ENCODE data around the gene DEFB123. TPM values are rescaled to one million over a fixed set of nuclear protein-coding genes. Genes with fewer than 3 reads are reported as not detected.

Gene DEFB123
- total and polyA plus RNA-seq, 4 donors: not detected

- no peak overlapping the region for H3K27ac ChIP-seq (ENCODE audit: low read depth in 1 of 2, low read length in 2 of 2)
- TF ChIP-seq GABPA (IDR thresholded peaks at IDR 0.05 in 1 of 2, conservative IDR thresholded peaks at IDR 0.05 in 1 of 2) (no peak), HNF4A (conservative IDR thresholded peaks at IDR 0.05) (no peak), FOXA2 (IDR thresholded peaks at IDR 0.05) (no peak), SP1 (IDR thresholded peaks at IDR 0.05) (no peak), JUND (IDR thresholded peaks at IDR 0.05) (no peak)
- TF ChIP-seq, protein P1, sequence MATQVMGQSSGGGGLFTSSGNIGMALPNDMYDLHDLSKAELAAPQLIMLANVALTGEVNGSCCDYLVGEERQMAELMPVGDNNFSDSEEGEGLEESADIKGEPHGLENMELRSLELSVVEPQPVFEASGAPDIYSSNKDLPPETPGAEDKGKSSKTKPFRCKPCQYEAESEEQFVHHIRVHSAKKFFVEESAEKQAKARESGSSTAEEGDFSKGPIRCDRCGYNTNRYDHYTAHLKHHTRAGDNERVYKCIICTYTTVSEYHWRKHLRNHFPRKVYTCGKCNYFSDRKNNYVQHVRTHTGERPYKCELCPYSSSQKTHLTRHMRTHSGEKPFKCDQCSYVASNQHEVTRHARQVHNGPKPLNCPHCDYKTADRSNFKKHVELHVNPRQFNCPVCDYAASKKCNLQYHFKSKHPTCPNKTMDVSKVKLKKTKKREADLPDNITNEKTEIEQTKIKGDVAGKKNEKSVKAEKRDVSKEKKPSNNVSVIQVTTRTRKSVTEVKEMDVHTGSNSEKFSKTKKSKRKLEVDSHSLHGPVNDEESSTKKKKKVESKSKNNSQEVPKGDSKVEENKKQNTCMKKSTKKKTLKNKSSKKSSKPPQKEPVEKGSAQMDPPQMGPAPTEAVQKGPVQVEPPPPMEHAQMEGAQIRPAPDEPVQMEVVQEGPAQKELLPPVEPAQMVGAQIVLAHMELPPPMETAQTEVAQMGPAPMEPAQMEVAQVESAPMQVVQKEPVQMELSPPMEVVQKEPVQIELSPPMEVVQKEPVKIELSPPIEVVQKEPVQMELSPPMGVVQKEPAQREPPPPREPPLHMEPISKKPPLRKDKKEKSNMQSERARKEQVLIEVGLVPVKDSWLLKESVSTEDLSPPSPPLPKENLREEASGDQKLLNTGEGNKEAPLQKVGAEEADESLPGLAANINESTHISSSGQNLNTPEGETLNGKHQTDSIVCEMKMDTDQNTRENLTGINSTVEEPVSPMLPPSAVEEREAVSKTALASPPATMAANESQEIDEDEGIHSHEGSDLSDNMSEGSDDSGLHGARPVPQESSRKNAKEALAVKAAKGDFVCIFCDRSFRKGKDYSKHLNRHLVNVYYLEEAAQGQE (IDR thresholded peaks at IDR 0.05): no peak
- TF ChIP-seq, protein P2, sequence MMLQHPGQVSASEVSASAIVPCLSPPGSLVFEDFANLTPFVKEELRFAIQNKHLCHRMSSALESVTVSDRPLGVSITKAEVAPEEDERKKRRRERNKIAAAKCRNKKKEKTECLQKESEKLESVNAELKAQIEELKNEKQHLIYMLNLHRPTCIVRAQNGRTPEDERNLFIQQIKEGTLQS (IDR thresholded peaks at IDR 0.05): no peak
- H3K27me3 ChIP-seq (ENCODE audit: control insufficient read depth in 4 of 4, insufficient read depth in 4 of 4, low read length in 3 of 4): peaks cover 3 to 12% (median 8%) of the 10 kb centered on the region in 4 donors
- H3K4me1 ChIP-seq (ENCODE audit: control insufficient read depth in 4 of 4, insufficient read depth in 4 of 4, low read length in 3 of 4): peaks cover 0 to 8% (median under 1%) of the 10 kb centered on the region in 4 donors
- no peak overlapping the region for H3K9ac ChIP-seq (ENCODE audit: low read depth in 1 of 2, low read length in 2 of 2)
- 85% methylated on average over 5 of the region's 5 CpGs for WGBS
- no peaks in the 10 kb centered on the region for H3K9me3 ChIP-seq (ENCODE audit: control insufficient read depth in 4 of 4, low read length in 3 of 4)
- DNase-seq (ENCODE audit: low spot score): no peak
- no peak overlapping the region for H3K4me3 ChIP-seq (ENCODE audit: low read depth in 1 of 3, low read length in 3 of 3)
- no peaks in the 10 kb centered on the region for H3K36me3 ChIP-seq (ENCODE audit: control insufficient read depth in 4 of 4, insufficient read depth in 3 of 4, low read depth in 1 of 4, low read length in 3 of 4)
Observed at GRCh38 chr20:31473331-31474096, 33.1 kb downstream of the DEFB123 start.

DNA sequence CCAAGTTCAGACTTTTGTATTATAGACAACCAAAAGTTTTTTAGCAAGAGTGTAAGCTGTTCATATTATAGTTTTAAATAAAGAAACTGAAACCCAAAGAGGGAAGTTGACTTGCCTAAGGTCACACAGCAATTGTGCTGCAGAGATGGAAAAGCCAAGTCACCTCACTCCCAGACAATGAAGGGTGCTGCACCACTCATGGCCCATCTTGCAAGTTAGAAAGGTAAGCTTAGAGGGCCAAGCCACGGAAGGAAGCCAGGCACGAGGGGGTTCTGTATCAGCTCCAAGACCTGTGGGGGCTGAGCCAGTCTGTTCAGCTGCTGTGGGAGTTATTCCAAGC is 33.6 kb downstream of the DEFB123 start:
- H3K27me3 ChIP-seq (ENCODE audit: control insufficient read depth in 4 of 4, insufficient read depth in 4 of 4, low read length in 3 of 4): peaks cover 3 to 12% (median 8%) of the 10 kb centered on the region in 4 donors
- H3K4me1 ChIP-seq (ENCODE audit: control insufficient read depth in 4 of 4, insufficient read depth in 4 of 4, low read length in 3 of 4): peaks cover 0 to 8% (median under 1%) of the 10 kb centered on the region in 4 donors
- no peak for DNase-seq (ENCODE audit: low spot score)
- no peaks in the 10 kb centered on the region for H3K9me3 ChIP-seq (ENCODE audit: control insufficient read depth in 4 of 4, low read length in 3 of 4)
- TF ChIP-seq, protein P2 (IDR thresholded peaks at IDR 0.05): no peak
- no peak for TF ChIP-seq HNF4G (IDR thresholded peaks at IDR 0.05)
- TF ChIP-seq FOXA2 (IDR thresholded peaks at IDR 0.05): no peak
- TF ChIP-seq EGR1 (IDR thresholded peaks at IDR 0.05; ENCODE audit: low read depth in 2 of 2): no peak
- H3K9ac ChIP-seq (ENCODE audit: low read depth in 1 of 2, low read length in 2 of 2): no peak overlapping the region
- H3K36me3 ChIP-seq (ENCODE audit: control insufficient read depth in 4 of 4, insufficient read depth in 3 of 4, low read depth in 1 of 4, low read length in 3 of 4): no peaks in the 10 kb centered on the region
- 55% methylated on average over 2 of the region's 2 CpGs for WGBS
- no peak overlapping the region for H3K27ac ChIP-seq (ENCODE audit: low read depth in 1 of 2, low read length in 2 of 2)
- no peak overlapping the region for H3K4me3 ChIP-seq (ENCODE audit: low read depth in 1 of 3, low read length in 3 of 3)

DNA sequence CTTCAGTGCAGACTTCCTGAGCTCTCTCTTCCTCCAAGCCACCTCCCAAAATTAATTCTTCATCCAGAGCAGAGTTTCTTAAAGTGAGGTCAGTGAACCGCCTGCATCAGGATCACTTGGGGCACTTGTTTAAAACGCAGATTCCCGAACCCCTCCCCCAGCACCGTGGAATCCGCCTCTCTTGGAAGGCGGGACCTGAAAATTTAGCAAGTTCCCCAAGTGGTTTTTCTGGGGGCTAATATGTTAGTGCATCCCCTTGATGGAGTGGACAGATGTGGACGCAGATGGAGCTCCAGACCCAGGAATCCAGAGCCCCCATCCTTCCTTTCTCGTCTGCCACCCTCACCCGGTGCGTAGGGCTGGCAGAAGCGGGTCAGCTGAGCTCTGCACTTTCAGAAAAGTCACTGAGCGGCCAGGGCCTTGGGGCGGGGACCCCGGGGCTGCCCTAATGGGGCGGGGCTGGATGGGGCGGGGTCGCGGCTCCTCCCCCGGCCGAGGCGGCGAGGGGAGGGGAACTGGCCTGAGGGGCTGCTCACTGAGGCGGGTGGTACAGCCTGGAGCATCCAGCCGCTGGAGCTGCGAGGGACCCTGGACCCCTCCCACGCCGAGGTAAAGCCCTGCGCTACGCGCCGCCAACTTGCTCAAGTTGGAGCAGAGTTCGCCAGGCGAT is 34.5 kb downstream of the DEFB123 start, which contains the start of the genes DEFB124 and REM1:
TSS of gene DEFB124 (minus strand) at position 370 of the 670 bp plus-strand sequence. CDS start 2,114 bp downstream, outside the sequence.
TSS of gene REM1 (plus strand) at position 531 of the 670 bp plus-strand sequence. CDS start 1,158 bp downstream, outside the sequence.
- Histone ChIP-seq H3K36me3 (ENCODE audit: control insufficient read depth in 4 of 4, insufficient read depth in 3 of 4, low read depth in 1 of 4, low read length in 3 of 4) (no peaks in the 10 kb centered on the region), H3K9me3 (ENCODE audit: control insufficient read depth in 4 of 4, low read length in 3 of 4) (no peaks in the 10 kb centered on the region), H3K4me1 (ENCODE audit: control insufficient read depth in 4 of 4, insufficient read depth in 4 of 4, low read length in 3 of 4) (peaks cover 0 to 8% (median under 1%) of the 10 kb centered on the region in 4 donors), H3K27me3 (ENCODE audit: control insufficient read depth in 4 of 4, insufficient read depth in 4 of 4, low read length in 3 of 4) (peaks cover 3 to 12% (median 8%) of the 10 kb centered on the region in 4 donors), H3K9ac (ENCODE audit: low read depth in 1 of 2, low read length in 2 of 2) (no peak within 1 kb of the TSS), H3K4me3 (ENCODE audit: low read depth in 1 of 3, low read length in 3 of 3) (peak within 1 kb of the TSS in 1 of 3 donors; percentile 38), H3K27ac (ENCODE audit: low read depth in 1 of 2, low read length in 2 of 2) (peak within 1 kb of the TSS in 1 of 2 donors; percentile 12)
- WGBS: 8% methylated on average over 33 of the region's 33 CpGs
- DNase-seq (ENCODE audit: low spot score): no peak
- TF ChIP-seq FOXA1 (IDR thresholded peaks at IDR 0.05): no peak
- TF ChIP-seq GABPA (IDR thresholded peaks at IDR 0.05 in 1 of 2, conservative IDR thresholded peaks at IDR 0.05 in 1 of 2): no peak
- no peak for TF ChIP-seq TAF1 (conservative IDR thresholded peaks at IDR 0.05)
- TF ChIP-seq, protein P3, sequence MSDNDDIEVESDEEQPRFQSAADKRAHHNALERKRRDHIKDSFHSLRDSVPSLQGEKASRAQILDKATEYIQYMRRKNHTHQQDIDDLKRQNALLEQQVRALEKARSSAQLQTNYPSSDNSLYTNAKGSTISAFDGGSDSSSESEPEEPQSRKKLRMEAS (IDR thresholded peaks at IDR 0.05): no peak
- TF ChIP-seq NR2F2 (IDR thresholded peaks at IDR 0.05): peak; percentile 14
